ENCODE results near the gene MTG2.

- TF ChIP-seq SUZ12 (IDR thresholded peaks at IDR 0.05; ENCODE audit: low read length), result no peak
- no peak for TF ChIP-seq CTCF (IDR thresholded peaks at IDR 0.05; ENCODE audit: control extremely low read depth in 1 of 3, insufficient read depth in 1 of 3, low read depth in 1 of 3, low read length in 3 of 3)
- TF ChIP-seq USF2 (IDR thresholded peaks at IDR 0.05; ENCODE audit: low read length), result no peak
- TF ChIP-seq, protein P1, sequence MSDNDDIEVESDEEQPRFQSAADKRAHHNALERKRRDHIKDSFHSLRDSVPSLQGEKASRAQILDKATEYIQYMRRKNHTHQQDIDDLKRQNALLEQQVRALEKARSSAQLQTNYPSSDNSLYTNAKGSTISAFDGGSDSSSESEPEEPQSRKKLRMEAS (IDR thresholded peaks at IDR 0.05), result no peak
- no peak for TF ChIP-seq GTF2F1 (IDR thresholded peaks at IDR 0.05; ENCODE audit: borderline replicate concordance, low read depth, low read length)
- no peak for TF ChIP-seq NRF1 (IDR thresholded peaks at IDR 0.05; ENCODE audit: low read depth, low read length)
- no peak for TF ChIP-seq GABPA (IDR thresholded peaks at IDR 0.05; ENCODE audit: borderline replicate concordance, insufficient read depth, low read length)
These were observed 14.5 kb downstream of the MTG2 start for GRCh38 chr20:62197311-62197710.
